HAP-1 (cell line): ENCODE data around the gene KRT8.
"Not testable (repeated sequence)": the region's sequence is repeated elsewhere in the genome, so short reads cannot be mapped to it uniquely, and the experiment has no call there.

ENCODE experiments used
- DNase-seq, 2 experiments: peaks; one replicate each; pipeline ENCODE4 v3.0.0-alpha.2; 2016 to 2020; ENCODE audit warnings: low spot score in 2 of 2
- H3K27me3 ChIP-seq: fragments of 250-450 bp; sonication (Bioruptor Pico); 2 replicates; pipeline ENCODE4 v1.5.1; 2020; ENCODE audit warnings: low read depth, mild to moderate bottlenecking, moderate library complexity
- H3K36me3 ChIP-seq: fragments of 250-450 bp; sonication (Bioruptor Pico); replicated peaks from 2 replicates; pipeline ENCODE4 v1.5.1; 2020; ENCODE audit warnings: mild to moderate bottlenecking
- H3K4me1 ChIP-seq: fragments of 250-450 bp; sonication (Bioruptor Pico); 2 replicates; pipeline ENCODE4 v1.5.1; 2020; ENCODE audit warnings: mild to moderate bottlenecking
- H3K4me3 ChIP-seq: fragments of 250-450 bp; sonication (Bioruptor Pico); 2 replicates; pipeline ENCODE4 v1.5.1; 2020; ENCODE audit warnings: mild to moderate bottlenecking, moderate library complexity
- H3K9me3 ChIP-seq: fragments of 250-450 bp; sonication (Bioruptor Pico); 2 replicates; pipeline ENCODE4 v1.5.1; 2020; ENCODE audit warnings: mild to moderate bottlenecking, moderate library complexity
- in situ Hi-C: fragments of 300-500 bp; cut with MboI; formaldehyde crosslinking; loops from 3 replicates; pipeline ENCODE4 v1.14.3; 2020; ENCODE audit warnings: low sequenced_read_pairs, inconsistent platforms, mixed read lengths

The KRT8 gene

GRCh38 chr12:52870361-52871290 is 34.2 kb downstream of the KRT8 start:
- H3K4me1 ChIP-seq: peaks cover 14% of the 10 kb centered on the region
- no peaks in the 10 kb centered on the region for H3K36me3 ChIP-seq
- H3K9me3 ChIP-seq: no peaks in the 10 kb centered on the region
- in situ Hi-C loops: loop anchor here (10.0 kb wide), 1 partner anchor 506 kb away; the partner anchor contains the start of gene KRT85
- H3K27me3 ChIP-seq: no peaks in the 10 kb centered on the region
- H3K4me3 ChIP-seq: no peak overlapping the region
- peak; percentile 36 to 88 for DNase-seq

DNA sequence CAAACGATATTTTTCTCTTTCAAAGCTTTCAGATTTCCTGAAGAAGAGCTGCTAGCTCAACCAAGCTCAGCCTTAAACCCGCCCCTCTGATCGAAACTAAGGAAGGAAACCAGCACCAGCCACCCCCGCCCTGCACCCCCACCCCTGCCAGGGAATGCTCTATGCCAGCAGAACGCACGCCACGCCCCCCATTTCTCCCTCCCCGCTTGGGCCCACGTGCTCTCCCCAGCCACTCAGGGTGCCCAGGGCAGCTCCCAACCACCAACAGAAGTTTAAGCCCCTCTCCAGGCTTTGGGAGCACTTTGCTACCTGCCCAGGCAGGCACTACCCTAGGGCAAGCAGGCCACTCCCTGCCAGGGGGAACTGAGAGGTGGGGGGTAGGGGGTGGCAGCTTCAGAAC is 37.2 kb downstream of the KRT8 start:
- H3K9me3 ChIP-seq: no peaks in the 10 kb centered on the region
- in situ Hi-C loops: loop anchor here (5.0 kb wide), 1 partner anchor 285 kb away; no protein-coding TSS in a partner anchor
- no peak for DNase-seq
- H3K4me3 ChIP-seq: no peak overlapping the region
- no peaks in the 10 kb centered on the region for H3K27me3 ChIP-seq
- H3K4me1 ChIP-seq: no peaks in the 10 kb centered on the region
- no peaks in the 10 kb centered on the region for H3K36me3 ChIP-seq

DNA sequence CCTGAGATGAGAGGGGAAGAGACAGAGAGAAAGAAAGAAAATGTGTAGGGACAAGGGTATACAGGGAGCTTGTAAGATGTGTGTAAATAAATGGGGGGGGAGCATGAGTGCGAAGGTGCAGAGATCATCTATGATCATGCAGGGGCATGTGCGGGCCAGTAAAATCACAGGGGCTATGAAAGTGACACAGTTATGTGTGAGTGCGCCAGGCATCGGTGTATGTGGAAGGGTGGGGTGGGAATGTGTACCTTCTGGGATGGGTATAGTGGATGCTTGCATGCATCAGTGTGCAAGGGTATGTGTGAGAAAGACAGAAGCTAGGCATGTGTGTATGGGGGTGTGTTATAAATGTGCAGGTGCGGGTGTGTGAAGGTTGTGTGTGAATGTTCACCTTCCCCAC is 37.7 kb downstream of the KRT8 start:
- H3K9me3 ChIP-seq: no peaks in the 10 kb centered on the region
- in situ Hi-C loops: loop anchor here (5.0 kb wide), 1 partner anchor 285 kb away; no protein-coding TSS in a partner anchor
- no peak for DNase-seq

GRCh38 chr12:52865090-52865944 is 39.6 kb downstream of the KRT8 start:
- Histone ChIP-seq H3K4me3 (no peak overlapping the region), H3K9me3 (no peaks in the 10 kb centered on the region), H3K4me1 (no peaks in the 10 kb centered on the region), H3K27me3 (no peaks in the 10 kb centered on the region), H3K36me3 (no peaks in the 10 kb centered on the region)
- DNase-seq: peak; percentile 67 to 86
- in situ Hi-C loops: loop anchor here (5.0 kb wide), 1 partner anchor 283 kb away; no protein-coding TSS in a partner anchor

More for the DNA sequence above, 37.7 kb downstream of the KRT8 start:
- H3K4me1 ChIP-seq: no peaks in the 10 kb centered on the region
- no peaks in the 10 kb centered on the region for H3K36me3 ChIP-seq
- H3K27me3 ChIP-seq: no peaks in the 10 kb centered on the region
- H3K4me3 ChIP-seq: no peak overlapping the region

GRCh38 chr12:52862023-52862422 is 42.9 kb downstream of the KRT8 start:
- Histone ChIP-seq H3K4me1 (no peaks in the 10 kb centered on the region), H3K9me3 (no peaks in the 10 kb centered on the region), H3K4me3 (no peak overlapping the region), H3K36me3 (no peaks in the 10 kb centered on the region), H3K27me3 (0 out of 2 replicates have a peak, but pooled peaks cover 2% of the 10 kb centered on the region)
- DNase-seq: no peak
- in situ Hi-C loops: no loop called here

DNA sequence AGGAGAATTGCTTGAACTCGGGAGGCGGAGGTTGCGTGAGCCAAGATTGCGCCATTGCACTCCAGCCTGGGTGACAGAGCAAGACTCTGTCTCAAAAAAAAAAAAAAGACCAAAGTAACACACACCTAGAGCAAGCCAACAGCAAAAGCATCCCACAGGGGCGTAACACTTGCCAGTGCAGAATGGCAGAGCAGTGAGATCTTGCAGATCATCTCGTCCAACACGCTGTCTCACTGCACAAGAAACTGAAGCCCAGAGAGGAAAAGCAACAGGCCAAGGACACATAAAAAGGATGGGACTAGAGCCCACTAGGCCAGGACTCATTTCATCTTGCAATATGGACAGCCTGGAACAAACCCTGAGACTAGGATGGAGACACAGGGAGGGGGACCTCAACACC is 43.4 kb downstream of the KRT8 start:
- no peak overlapping the region for H3K4me3 ChIP-seq
- H3K36me3 ChIP-seq: no peaks in the 10 kb centered on the region
- H3K27me3 ChIP-seq: 0 out of 2 replicates have a peak, but pooled peaks cover 2% of the 10 kb centered on the region
- no peak for DNase-seq
- in situ Hi-C loops: no loop called here
- no peaks in the 10 kb centered on the region for H3K9me3 ChIP-seq
- H3K4me1 ChIP-seq: no peaks in the 10 kb centered on the region

GRCh38 chr12:52860102-52860823 is 44.6 kb downstream of the KRT8 start:
- in situ Hi-C loops: no loop called here
- Histone ChIP-seq H3K4me1 (no peaks in the 10 kb centered on the region), H3K9me3 (no peaks in the 10 kb centered on the region), H3K27me3 (0 out of 2 replicates have a peak, but pooled peaks cover 2% of the 10 kb centered on the region), H3K4me3 (no peak overlapping the region), H3K36me3 (no peaks in the 10 kb centered on the region)
- DNase-seq: no peak

DNA sequence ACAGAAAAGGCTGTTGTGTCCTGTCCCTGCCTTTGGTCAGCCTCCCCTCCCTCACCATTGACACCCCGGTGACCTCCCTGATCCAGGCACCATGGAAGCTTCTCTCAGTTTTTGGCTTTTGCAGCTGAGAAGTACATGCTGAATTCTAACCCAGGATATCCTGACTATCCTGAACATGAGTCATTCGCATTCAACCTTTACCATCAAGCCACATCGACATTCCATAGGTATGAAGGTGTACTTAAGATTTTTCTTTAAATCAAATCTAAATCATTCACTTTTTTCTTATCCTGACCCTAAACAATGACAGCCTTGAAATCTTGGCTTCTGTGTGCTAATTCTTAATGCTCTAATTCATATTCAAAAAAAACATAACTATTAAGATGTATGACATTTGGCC is 47.4 kb downstream of the KRT8 start:
- in situ Hi-C loops: no loop called here
- Histone ChIP-seq H3K36me3 (no peaks in the 10 kb centered on the region), H3K4me3 (no peak overlapping the region), H3K9me3 (no peaks in the 10 kb centered on the region), H3K4me1 (no peaks in the 10 kb centered on the region), H3K27me3 (0 out of 2 replicates have a peak, but pooled peaks cover 2% of the 10 kb centered on the region)
- DNase-seq: no peak

DNA sequence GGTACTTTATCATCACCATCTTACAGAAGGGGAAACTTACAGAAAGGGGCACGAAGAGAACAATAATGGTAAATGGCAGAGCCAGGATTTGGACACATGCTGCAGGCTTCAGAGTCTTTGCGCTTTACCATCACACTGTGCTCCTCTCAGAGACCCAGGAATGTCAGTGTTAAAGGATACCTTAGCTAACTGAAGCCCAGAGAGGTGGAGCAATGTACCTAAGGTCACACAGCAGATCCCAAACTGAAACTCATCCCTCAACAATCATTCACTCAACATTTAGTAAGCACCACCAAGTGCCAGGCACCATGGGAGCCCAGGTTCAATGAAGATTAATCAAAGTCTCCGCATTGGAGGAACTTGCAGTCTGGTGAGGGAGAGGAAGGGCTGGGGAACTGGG is 48.1 kb downstream of the KRT8 start:
- no peaks in the 10 kb centered on the region for H3K4me1 ChIP-seq

DNA sequence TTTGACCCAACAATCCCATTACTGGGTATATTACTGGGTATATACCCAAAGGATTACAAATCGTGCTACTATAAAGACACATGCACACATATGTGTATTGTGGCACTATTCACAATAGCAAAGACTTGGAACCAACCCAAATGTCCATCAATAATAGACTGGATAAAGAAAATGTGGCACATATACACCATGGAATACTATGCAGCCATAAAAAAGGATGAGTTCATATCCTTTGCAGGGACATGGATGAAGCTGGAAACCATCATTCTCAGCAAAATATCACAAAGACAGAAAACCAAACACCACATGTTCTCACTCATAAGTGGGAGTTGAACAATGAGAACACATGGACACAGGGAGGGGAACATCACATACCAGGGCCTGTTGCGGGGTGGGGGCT is 48.8 kb downstream of the KRT8 start:
- H3K4me3 ChIP-seq, H3K4me1 ChIP-seq, H3K36me3 ChIP-seq, H3K27me3 ChIP-seq, H3K9me3 ChIP-seq, in situ Hi-C loops, DNase-seq: not testable (repeated sequence)

More for the DNA sequence above, 48.1 kb downstream of the KRT8 start:
- DNase-seq: no peak
- no peak overlapping the region for H3K4me3 ChIP-seq
- no peaks in the 10 kb centered on the region for H3K9me3 ChIP-seq
- H3K27me3 ChIP-seq: 0 out of 2 replicates have a peak, but pooled peaks cover 2% of the 10 kb centered on the region
- in situ Hi-C loops: no loop called here
- H3K36me3 ChIP-seq: no peaks in the 10 kb centered on the region

DNA sequence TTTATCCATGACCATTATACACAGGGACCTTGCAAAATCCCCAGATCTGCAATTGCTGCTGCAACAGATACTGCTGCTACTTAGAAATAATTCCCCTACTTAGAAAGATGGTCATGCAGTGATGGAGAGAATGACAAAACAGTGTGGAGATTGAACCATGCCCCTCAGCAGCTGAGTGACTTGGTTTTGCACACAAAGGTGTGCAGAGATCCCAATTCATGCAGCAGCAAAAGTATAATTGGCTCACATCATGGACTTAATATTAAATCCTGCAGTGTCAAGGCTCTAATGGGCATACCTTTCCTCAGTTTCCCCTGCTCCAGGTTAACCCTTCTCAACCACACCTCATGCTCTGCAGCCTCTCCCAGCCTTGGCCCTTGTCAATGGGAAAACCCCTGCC is 53.1 kb downstream of the KRT8 start:
- in situ Hi-C loops: no loop called here
- Histone ChIP-seq H3K36me3 (no peaks in the 10 kb centered on the region), H3K27me3 (no peaks in the 10 kb centered on the region), H3K4me1 (no peaks in the 10 kb centered on the region), H3K9me3 (no peaks in the 10 kb centered on the region), H3K4me3 (no peak overlapping the region)
- no peak for DNase-seq

DNA sequence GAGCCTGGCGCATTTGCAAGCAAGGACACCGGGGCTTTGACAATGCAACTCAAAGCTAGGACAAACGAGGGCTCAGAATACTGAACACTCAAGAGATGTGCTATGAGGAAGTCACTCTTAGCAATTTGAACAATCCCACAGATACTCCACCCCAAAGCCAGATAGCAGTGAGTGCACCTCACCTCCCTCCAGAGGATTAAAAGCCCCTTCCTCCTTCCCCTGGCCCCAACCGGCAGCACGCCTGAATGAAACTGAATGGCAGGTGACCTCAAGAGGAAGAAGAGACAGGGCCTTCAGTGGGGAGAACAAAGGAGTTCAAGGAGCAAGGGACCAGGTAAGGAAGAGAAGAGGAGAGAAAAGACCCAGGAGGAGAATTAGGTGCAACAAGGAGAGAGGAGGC is 54.2 kb downstream of the KRT8 start:
- Histone ChIP-seq H3K27me3 (0 out of 2 replicates have a peak, but pooled peaks cover 2% of the 10 kb centered on the region), H3K4me1 (no peaks in the 10 kb centered on the region), H3K4me3 (no peak overlapping the region), H3K36me3 (no peaks in the 10 kb centered on the region), H3K9me3 (no peaks in the 10 kb centered on the region)
- in situ Hi-C loops: no loop called here
- no peak for DNase-seq

DNA sequence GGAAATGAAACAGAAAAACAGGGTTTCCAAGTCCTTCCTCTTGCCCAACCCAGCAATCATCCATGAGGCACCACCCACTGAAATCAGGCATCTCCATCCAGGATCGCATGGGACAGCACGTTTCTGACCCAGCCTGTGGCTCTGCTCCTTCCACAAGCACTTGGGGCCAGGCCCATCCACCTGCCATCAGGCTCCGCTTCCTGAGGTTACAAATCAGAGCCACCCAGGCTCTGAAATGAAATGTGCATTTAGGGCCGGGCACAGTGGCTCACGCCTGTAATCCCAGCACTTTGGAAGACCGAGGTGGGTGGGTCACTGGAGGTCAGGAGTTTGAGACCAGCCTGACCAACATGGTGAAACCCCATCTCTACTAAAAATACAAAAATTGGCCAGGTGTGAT is 55.4 kb downstream of the KRT8 start:
- in situ Hi-C loops: no loop called here
- Histone ChIP-seq H3K27me3 (0 out of 2 replicates have a peak, but pooled peaks cover 2% of the 10 kb centered on the region), H3K9me3 (no peaks in the 10 kb centered on the region), H3K4me3 (no peak overlapping the region), H3K36me3 (no peaks in the 10 kb centered on the region), H3K4me1 (no peaks in the 10 kb centered on the region)
- no peak for DNase-seq
